K562 (cell line): ENCODE measurements around the gene OR56A3. TPM values are rescaled to one million over a fixed set of nuclear protein-coding genes. Genes with fewer than 3 reads are reported as not detected.

Experiments used
- ATAC-seq: fragments of 200-7000 bp; cut with Tn5 transposase; 3 replicates; pipeline ENCODE4 v1.9.1; 2020; ENCODE audit warnings: moderate library complexity
- BruUV-seq: library from RNA; stranded (reverse); fragments of 400-500 nt; replicated peaks from 2 replicates; lab custom pipeline; 2021; lab: Mats Ljungman, UMichigan
- CTCF ChIA-PET: fragments of 300-600 bp; formaldehyde crosslinking; extraction: SDS; loops from one replicate; lab custom pipeline; 2021; ENCODE audit warnings: low intra/inter-chr PET ratio; lab: Yijun Ruan, JAX
- POLR2A ChIA-PET: fragments of 300-600, 350-650 bp; sonication (Branson Sonifier 250); formaldehyde crosslinking; extraction: SDS; loops from one replicate; lab custom pipeline; 2021; ENCODE audit warnings: antibody characterized with exemption, inconsistent platforms; lab: Yijun Ruan, JAX
- DNase-seq, 4 experiments: peaks; one replicate each; pipeline versions ENCODE4 v3.0.0 to v3.0.0-alpha.2; 2011 to 2018; ENCODE audit warnings: low spot score in 3 of 4, mixed read lengths in 3 of 4; ENCODE audit errors: extremely low read depth in 1 of 4
- FAIRE-seq: peaks from 2 replicates; lab custom pipeline; 2011; peaks lifted over from hg19 to GRCh38; lab: Jason Lieb, UNC
- H2AFZ ChIP-seq: 2 replicates; pipeline ENCODE4 v1.6.0; 2011; ENCODE audit warnings: low read depth, low read length, control low read depth, inconsistent platforms
- H3K27ac ChIP-seq: fragments of 200-600 bp; 3 replicates; pipeline ENCODE4 v1.8.0; 2011; ENCODE audit warnings: low read depth, mild to moderate bottlenecking, control low read depth, inconsistent platforms, low read length, moderate library complexity, mixed read lengths; ENCODE audit errors: extremely low read depth
- H3K27me3 ChIP-seq, 2 experiments: fragments of 300-600 bp in 1 of 2; 2 replicates in 1 of 2; 3 replicates in 1 of 2; pipeline versions ENCODE4 v1.6.0 to v1.8.0; 2011; ENCODE audit warnings: inconsistent platforms in 2 of 2, low read length in 2 of 2, mild to moderate bottlenecking in 1 of 2, mixed read lengths in 1 of 2, moderate library complexity in 1 of 2; ENCODE audit not compliant: control insufficient read depth in 2 of 2, insufficient read depth in 2 of 2
- H3K36me3 ChIP-seq: fragments of 300-600 bp; 3 replicates; pipeline ENCODE4 v1.8.0; 2011; ENCODE audit warnings: mild to moderate bottlenecking, low read length, inconsistent platforms; ENCODE audit not compliant: control insufficient read depth, insufficient read depth
- H3K4me1 ChIP-seq, 2 experiments: fragments of 200-600 bp in 1 of 2; replicated peaks in 1 of 2; 2 replicates in 1 of 2; 3 replicates in 1 of 2; pipeline versions ENCODE4 v1.5.1 to v1.8.0; 2011; ENCODE audit warnings: inconsistent platforms in 2 of 2, low read length in 2 of 2, mild to moderate bottlenecking in 1 of 2, mixed read lengths in 1 of 2, moderate library complexity in 1 of 2; ENCODE audit not compliant: control insufficient read depth in 2 of 2, insufficient read depth in 2 of 2
- H3K4me2 ChIP-seq: 2 replicates; pipeline ENCODE4 v1.6.1; 2011; ENCODE audit warnings: low read length, control low read depth, inconsistent platforms, mixed read lengths; ENCODE audit not compliant: insufficient read depth
- H3K4me3 ChIP-seq: fragments of 200-600 bp; sonication (generic), shearing (Covaris generic); 2 replicates; pipeline ENCODE4 v1.5.1; 2016; ENCODE audit warnings: control low read depth, inconsistent platforms
- H3K79me2 ChIP-seq: fragments of 200-600 bp; 3 replicates; pipeline ENCODE4 v1.8.0; 2011; ENCODE audit warnings: low read length, inconsistent platforms; ENCODE audit not compliant: control insufficient read depth, insufficient read depth
- H3K9ac ChIP-seq, 2 experiments: 2 replicates each; pipeline versions ENCODE4 v1.6.0 to v1.6.1; 2011; ENCODE audit warnings: low read depth in 2 of 2, low read length in 2 of 2, control low read depth in 1 of 2, inconsistent platforms in 1 of 2, mild to moderate bottlenecking in 1 of 2, mixed read lengths in 1 of 2; ENCODE audit not compliant: insufficient read depth in 1 of 2
- H3K9me1 ChIP-seq: one replicate; pipeline ENCODE4 v1.6.0; 2011; ENCODE audit warnings: inconsistent platforms, mild to moderate bottlenecking, low read length, moderate library complexity; ENCODE audit not compliant: control insufficient read depth, insufficient read depth
- H3K9me3 ChIP-seq: replicated peaks from 2 replicates; pipeline ENCODE4 v1.5.1; 2011; ENCODE audit warnings: low read depth, low read length, inconsistent platforms; ENCODE audit not compliant: control insufficient read depth, insufficient read depth
- H4K20me1 ChIP-seq: replicated peaks from 2 replicates; pipeline ENCODE4 v1.6.1; 2011; ENCODE audit warnings: low read length, inconsistent platforms, mixed read lengths; ENCODE audit not compliant: control insufficient read depth, insufficient read depth
- PHF20 ChIP-seq: fragments of 450-650 bp; IDR thresholded peaks from 2 replicates; pipeline ENCODE4 v1.6.1; 2018; ENCODE audit not compliant: partially characterized antibody
- SRF ChIP-seq, 2 experiments: fragments of 250-450, 450-650 bp in 1 of 2; sonication (Bioruptor Pico) in 1 of 2; sonication (generic) in 1 of 2; formaldehyde crosslinking; IDR thresholded peaks; 2 replicates each; pipeline versions ENCODE4 v1.5.0 to v1.5.1; 2020 to 2022; ENCODE audit warnings: mild to moderate bottlenecking in 1 of 2, missing genetic modification reagents in 1 of 2
- U2AF1 ChIP-seq: fragments of 200-400 bp; formaldehyde crosslinking; optimal IDR thresholded peaks from 2 replicates; pipeline ENCODE3; 2017; ENCODE audit warnings: mild to moderate bottlenecking, low read depth, low read length, moderate library complexity
- WGBS: fragments of 100-300 bp; shearing (Covaris generic); methylation state at CpG from one replicate; pipeline ENCODE4 v1.1.6; 2016; ENCODE audit warnings: low coverage, mixed read lengths; ENCODE audit not compliant: insufficient coverage; ENCODE audit errors: missing lambda C conversion rate; 5-methylcytosine and 5-hydroxymethylcytosine counted together
- in situ Hi-C: fragments of 300-500 bp; cut with MboI; formaldehyde crosslinking; loops from 4 replicates; pipeline ENCODE4 v1.15.0; 2018; ENCODE audit warnings: inconsistent platforms, mixed read lengths
- intact Hi-C: fragments of 100-400 bp; cut with micrococcal nuclease; formaldehyde crosslinking; loops from 2 replicates; pipeline ENCODE4 v1.14.2; 2022
- polyA plus RNA-seq, 8 experiments: library from polyadenylated mRNA; depleted of rRNA in 4 of 8; stranded (reverse) in 5 of 8; unstranded in 3 of 8; fragments of >200 nt; fragmentation: Nextera tagmentation in 2 of 8; fragmentation: Illumina TruSeq in 1 of 8; extraction: Ambion mirVana in 2 of 8; extraction: Trizol in 1 of 8; gene quantifications; 2 replicates each; pipeline versions ENCODE4 v1.2.1 to v1.2.3, GENCODE V29; 2011 to 2014; ENCODE audit warnings: inconsistent platforms in 1 of 8, missing spikeins in 1 of 8
- total RNA-seq, 7 experiments: library from RNA; depleted of rRNA in 6 of 7; stranded (reverse); fragments of >200 nt in 6 of 7; fragmentation: Illumina TruSeq in 2 of 7; extraction: Trizol in 2 of 7; gene quantifications; 2 replicates each; pipeline versions ENCODE4 v1.2.1 to v1.2.3, GENCODE V29; 2011 to 2021; ENCODE audit warnings: low replicate concordance in 1 of 7
- TF ChIP-seq, protein P1 (sequence below), 3 experiments: IDR thresholded peaks in 2 of 3; conservative IDR thresholded peaks in 1 of 3; 2 replicates each; pipeline ENCODE4 v1.5.1; 2011 to 2012; ENCODE audit warnings: low read length in 3 of 3, mild to moderate bottlenecking in 3 of 3, control low read depth in 2 of 3, improper control_type of control experiment in 1 of 3, inconsistent platforms in 1 of 3, low read depth in 1 of 3, mixed read lengths in 1 of 3, moderate library complexity in 1 of 3; ENCODE audit not compliant: insufficient read depth in 2 of 3
- TF ChIP-seq, protein P2 (sequence below): sonication (generic); formaldehyde crosslinking; IDR thresholded peaks from 2 replicates; pipeline ENCODE4 v1.8.0; 2022; ENCODE audit warnings: missing genetic modification reagents, mild to moderate bottlenecking, moderate library complexity, borderline replicate concordance
- TF ChIP-seq, protein P3 (sequence below): sonication (generic); formaldehyde crosslinking; IDR thresholded peaks from 2 replicates; pipeline ENCODE4 v1.9.0; 2022; ENCODE audit warnings: mild to moderate bottlenecking, missing genetic modification reagents

OR56A3 gene
- total and polyA plus RNA-seq, 9 of the 15 experiments (the other 6 are each of a cell fraction or from before 2014, with no cell fraction given), result not detected

DNA sequence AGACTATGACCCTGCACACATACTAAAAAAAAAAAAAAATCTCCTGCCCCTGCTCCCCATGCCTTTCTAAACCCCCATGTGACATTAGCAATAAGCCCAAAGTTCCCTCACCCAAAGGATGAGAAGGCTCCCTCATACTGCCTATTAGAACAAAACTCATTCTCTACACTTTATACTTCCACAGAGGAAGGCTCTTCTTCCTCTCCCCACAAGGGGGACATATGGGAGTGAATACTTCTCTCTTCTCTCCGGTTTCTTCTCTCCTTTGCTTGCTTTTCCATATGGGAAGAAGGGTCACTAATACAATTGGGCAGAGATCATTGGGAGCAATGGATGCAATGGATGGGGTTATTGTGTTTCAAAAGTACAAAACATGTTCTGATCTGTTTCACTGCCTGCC is 41.4 kb downstream of the OR56A3 start:
- Histone ChIP-seq H3K4me1 (no peaks in the 10 kb centered on the region), H3K9me1 (no peaks in the 10 kb centered on the region), H3K27me3 (peaks cover 0 to 7% of the 10 kb centered on the region in 2 experiments; a peak in 1 of 5 replicates)
- no peak for TF ChIP-seq PHF20
- TF ChIP-seq, protein P1, sequence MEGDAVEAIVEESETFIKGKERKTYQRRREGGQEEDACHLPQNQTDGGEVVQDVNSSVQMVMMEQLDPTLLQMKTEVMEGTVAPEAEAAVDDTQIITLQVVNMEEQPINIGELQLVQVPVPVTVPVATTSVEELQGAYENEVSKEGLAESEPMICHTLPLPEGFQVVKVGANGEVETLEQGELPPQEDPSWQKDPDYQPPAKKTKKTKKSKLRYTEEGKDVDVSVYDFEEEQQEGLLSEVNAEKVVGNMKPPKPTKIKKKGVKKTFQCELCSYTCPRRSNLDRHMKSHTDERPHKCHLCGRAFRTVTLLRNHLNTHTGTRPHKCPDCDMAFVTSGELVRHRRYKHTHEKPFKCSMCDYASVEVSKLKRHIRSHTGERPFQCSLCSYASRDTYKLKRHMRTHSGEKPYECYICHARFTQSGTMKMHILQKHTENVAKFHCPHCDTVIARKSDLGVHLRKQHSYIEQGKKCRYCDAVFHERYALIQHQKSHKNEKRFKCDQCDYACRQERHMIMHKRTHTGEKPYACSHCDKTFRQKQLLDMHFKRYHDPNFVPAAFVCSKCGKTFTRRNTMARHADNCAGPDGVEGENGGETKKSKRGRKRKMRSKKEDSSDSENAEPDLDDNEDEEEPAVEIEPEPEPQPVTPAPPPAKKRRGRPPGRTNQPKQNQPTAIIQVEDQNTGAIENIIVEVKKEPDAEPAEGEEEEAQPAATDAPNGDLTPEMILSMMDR (IDR thresholded peaks at IDR 0.05 in 2 of 3, conservative IDR thresholded peaks at IDR 0.05 in 1 of 3; ENCODE audit: insufficient read depth in 2 of 3, low read depth in 1 of 3, low read length in 3 of 3), result 0 out of 6 replicates have a peak, but pooled peaks of 1 of the 3 experiments have one; percentile 9
- TF ChIP-seq, all 486 proteins: peak for 1
- in situ Hi-C loops (no loop called here), intact Hi-C loops (no loop called here)
- BruUV-seq, result no TSS peak
- H3K27ac ChIP-seq, result no peak overlapping the region
- no peak overlapping the region for H3K9ac ChIP-seq
- ChIA-PET POLR2A (no interaction called here), CTCF (no interaction called here)
- H3K9me3 ChIP-seq, result no peaks in the 10 kb centered on the region
- H4K20me1 ChIP-seq, result no peaks in the 10 kb centered on the region
- no peak overlapping the region for H2AFZ ChIP-seq
- H3K4me2 ChIP-seq, result no peak overlapping the region
- 0% methylated on average over 1 of the region's 1 CpG for WGBS
- DNase-seq (no peak), FAIRE-seq (no peak), ATAC-seq (no peak)
- no peaks in the 10 kb centered on the region for H3K36me3 ChIP-seq
- H3K79me2 ChIP-seq, result no peaks in the 10 kb centered on the region
- no peak overlapping the region for H3K4me3 ChIP-seq

DNA sequence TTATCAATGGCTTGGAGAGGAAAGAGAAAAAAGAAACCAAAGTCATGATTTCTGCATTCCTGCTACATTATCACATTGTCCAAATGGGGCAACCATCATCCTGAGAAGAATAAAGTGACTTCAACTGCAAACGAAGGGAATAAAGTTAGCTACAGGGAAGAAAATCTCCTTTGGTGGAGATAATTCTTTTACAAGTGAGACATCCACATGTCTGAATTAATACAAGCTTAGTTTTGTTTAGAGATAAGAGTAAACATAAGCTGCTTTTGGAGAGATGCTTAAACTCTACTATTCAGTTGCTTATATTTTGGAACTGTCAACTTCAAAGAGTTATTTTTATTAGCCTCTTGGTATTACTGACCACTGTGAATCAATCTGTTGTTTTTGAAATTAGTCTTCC is 44.8 kb downstream of the OR56A3 start, which contains the start of gene OR52L1:
OR52L1 (minus strand) TSS at position 101 of the 400 bp plus-strand sequence; CDS start at position 46, 55 bp downstream.
- in situ Hi-C loops, result no loop called here
- no peak within 1 kb of the TSS for H3K4me2 ChIP-seq
- intact Hi-C loops, result no loop called here
- no peak within 1 kb of the TSS for H3K4me3 ChIP-seq
- FAIRE-seq, result no peak
- CTCF ChIA-PET, result no interaction called here
- no peaks in the 10 kb centered on the region for H3K36me3 ChIP-seq
- no peaks in the 10 kb centered on the region for H3K79me2 ChIP-seq
- no peaks in the 10 kb centered on the region for H3K9me3 ChIP-seq
- H3K9me1 ChIP-seq, result no peaks in the 10 kb centered on the region
- no peaks in the 10 kb centered on the region for H4K20me1 ChIP-seq
- no peaks in the 10 kb centered on the region for H3K4me1 ChIP-seq
- 0% methylated on average over 1 of the region's 1 CpG for WGBS
- BruUV-seq, result no TSS peak
- no peak for ATAC-seq
- H3K9ac ChIP-seq, result no peak within 1 kb of the TSS
- POLR2A ChIA-PET, result no interaction called here
- no peak within 1 kb of the TSS for H3K27ac ChIP-seq
- DNase-seq, result no peak
- no peak within 1 kb of the TSS for H2AFZ ChIP-seq
- H3K27me3 ChIP-seq, result peaks cover 0 to 6% of the 10 kb centered on the region in 2 experiments; a peak in 1 of 5 replicates
- no peak for TF ChIP-seq U2AF1
- TF ChIP-seq, protein P2, sequence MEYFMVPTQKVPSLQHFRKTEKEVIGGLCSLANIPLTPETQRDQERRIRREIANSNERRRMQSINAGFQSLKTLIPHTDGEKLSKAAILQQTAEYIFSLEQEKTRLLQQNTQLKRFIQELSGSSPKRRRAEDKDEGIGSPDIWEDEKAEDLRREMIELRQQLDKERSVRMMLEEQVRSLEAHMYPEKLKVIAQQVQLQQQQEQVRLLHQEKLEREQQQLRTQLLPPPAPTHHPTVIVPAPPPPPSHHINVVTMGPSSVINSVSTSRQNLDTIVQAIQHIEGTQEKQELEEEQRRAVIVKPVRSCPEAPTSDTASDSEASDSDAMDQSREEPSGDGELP (CRISPR knock-in tag), result no peak
- TF ChIP-seq, protein P3, sequence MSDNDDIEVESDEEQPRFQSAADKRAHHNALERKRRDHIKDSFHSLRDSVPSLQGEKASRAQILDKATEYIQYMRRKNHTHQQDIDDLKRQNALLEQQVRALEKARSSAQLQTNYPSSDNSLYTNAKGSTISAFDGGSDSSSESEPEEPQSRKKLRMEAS, result no peak
- TF ChIP-seq SRF (CRISPR knock-in tag; IDR thresholded peaks at IDR 0.05), result no peak
